ENCODE results near the gene KRT222.

KRT222 gene

GRCh38 chr17:40632216-40632615 lies 32.8 kb downstream of the KRT222 start:
- Histone ChIP-seq H3K4me1 (ENCODE audit: low read depth, poor library complexity, severe bottlenecking) (peaks cover 46% of the 10 kb centered on the region), H4K20me1 (ENCODE audit: insufficient read depth) (no peaks in the 10 kb centered on the region), H3K36me3 (ENCODE audit: insufficient read depth) (peaks cover 3% of the 10 kb centered on the region; the same call in 1 of the 2 replicates), H3K4me2 (no peak overlapping the region), H3K27me3 (ENCODE audit: insufficient read depth, low read depth) (no peaks in the 10 kb centered on the region), H2AFZ (ENCODE audit: low read depth) (no peak overlapping the region), H3K4me3 (IDR thresholded peaks at IDR 0.05; ENCODE audit: insufficient read depth, low read depth, low read length) (no peak overlapping the region), H3K79me2 (ENCODE audit: insufficient read depth, low read depth) (no peaks in the 10 kb centered on the region), H3K9ac (no peak overlapping the region), H3K27ac (no peak overlapping the region)
- TF ChIP-seq CTCF (conservative IDR thresholded peaks at IDR 0.05; ENCODE audit: low read depth, low read length), result no peak

GRCh38 chr17:40629842-40630241 lies 35.1 kb downstream of the KRT222 start:
- Histone ChIP-seq H2AFZ (ENCODE audit: low read depth) (no peak overlapping the region), H3K36me3 (ENCODE audit: insufficient read depth) (no peaks in the 10 kb centered on the region; the same call in 1 of the 2 replicates), H3K4me3 (IDR thresholded peaks at IDR 0.05; ENCODE audit: insufficient read depth, low read depth, low read length) (no peak overlapping the region), H3K9ac (no peak overlapping the region), H3K27me3 (ENCODE audit: insufficient read depth, low read depth) (no peaks in the 10 kb centered on the region), H3K4me2 (peak overlapping the region; percentile 32), H3K27ac (peak overlapping the region; percentile 27; the same call in 1 of the 2 replicates), H4K20me1 (ENCODE audit: insufficient read depth) (no peaks in the 10 kb centered on the region), H3K4me1 (ENCODE audit: low read depth, poor library complexity, severe bottlenecking) (peaks cover 70% of the 10 kb centered on the region), H3K79me2 (ENCODE audit: insufficient read depth, low read depth) (no peaks in the 10 kb centered on the region)
- no peak for TF ChIP-seq CTCF (conservative IDR thresholded peaks at IDR 0.05; ENCODE audit: low read depth, low read length)

GRCh38 chr17:40625311-40625710 lies 39.7 kb downstream of the KRT222 start:
- Histone ChIP-seq H3K9ac (peak overlapping the region; percentile 54; the same call in 1 of the 2 replicates), H3K27me3 (ENCODE audit: insufficient read depth, low read depth) (no peaks in the 10 kb centered on the region), H3K4me3 (IDR thresholded peaks at IDR 0.05; ENCODE audit: insufficient read depth, low read depth, low read length) (no peak overlapping the region), H3K36me3 (ENCODE audit: insufficient read depth) (no peaks in the 10 kb centered on the region; the same call in 1 of the 2 replicates), H4K20me1 (ENCODE audit: insufficient read depth) (no peaks in the 10 kb centered on the region), H3K4me2 (peak overlapping the region; percentile 96), H2AFZ (ENCODE audit: low read depth) (peak overlapping the region; percentile 12; the same call in 1 of the 2 replicates), H3K4me1 (ENCODE audit: low read depth, poor library complexity, severe bottlenecking) (peaks cover 94% of the 10 kb centered on the region), H3K79me2 (ENCODE audit: insufficient read depth, low read depth) (no peaks in the 10 kb centered on the region), H3K27ac (peak overlapping the region; percentile 87)
- TF ChIP-seq CTCF (conservative IDR thresholded peaks at IDR 0.05; ENCODE audit: low read depth, low read length), result no peak

GRCh38 chr17:40623419-40624210 lies 41.4 kb downstream of the KRT222 start:
- no peaks in the 10 kb centered on the region for H4K20me1 ChIP-seq (ENCODE audit: insufficient read depth)
- H3K27me3 ChIP-seq (ENCODE audit: insufficient read depth, low read depth), result no peaks in the 10 kb centered on the region
- no peaks in the 10 kb centered on the region for H3K79me2 ChIP-seq (ENCODE audit: insufficient read depth, low read depth)
- peaks cover 88% of the 10 kb centered on the region for H3K4me1 ChIP-seq (ENCODE audit: low read depth, poor library complexity, severe bottlenecking)
- 0 out of 2 replicates have a peak overlapping the region, but pooled peaks have one; percentile 54 for H3K9ac ChIP-seq
- H3K27ac ChIP-seq, result peak overlapping the region; percentile 87
- no peak overlapping the region for H2AFZ ChIP-seq (ENCODE audit: low read depth)
- no peaks in the 10 kb centered on the region; the same call in 1 of the 2 replicates for H3K36me3 ChIP-seq (ENCODE audit: insufficient read depth)
- no peak overlapping the region for H3K4me3 ChIP-seq (IDR thresholded peaks at IDR 0.05; ENCODE audit: insufficient read depth, low read depth, low read length)
- H3K4me2 ChIP-seq, result peak overlapping the region; percentile 96
- TF ChIP-seq CTCF (conservative IDR thresholded peaks at IDR 0.05; ENCODE audit: low read depth, low read length), result no peak
